K562 (cell line): ENCODE data around the gene PAF1. TPM values are rescaled to one million over a fixed set of nuclear protein-coding genes. Genes with fewer than 3 reads are reported as not detected.

Source experiments
- ATAC-seq: fragments of 200-7000 bp; cut with Tn5 transposase; 3 replicates; pipeline ENCODE4 v1.9.1; 2020; ENCODE audit warnings: moderate library complexity
- BruUV-seq: library from RNA; stranded (reverse); fragments of 400-500 nt; replicated peaks from 2 replicates; lab custom pipeline; 2021; lab: Mats Ljungman, UMichigan
- CTCF ChIA-PET: fragments of 300-600 bp; formaldehyde crosslinking; extraction: SDS; loops from one replicate; lab custom pipeline; 2021; ENCODE audit warnings: low intra/inter-chr PET ratio; lab: Yijun Ruan, JAX
- POLR2A ChIA-PET: fragments of 300-600, 350-650 bp; sonication (Branson Sonifier 250); formaldehyde crosslinking; extraction: SDS; loops from one replicate; lab custom pipeline; 2021; ENCODE audit warnings: antibody characterized with exemption, inconsistent platforms; lab: Yijun Ruan, JAX
- DNase-seq, 4 experiments: peaks; one replicate each; pipeline versions ENCODE4 v3.0.0 to v3.0.0-alpha.2; 2011 to 2018; ENCODE audit warnings: low spot score in 3 of 4, mixed read lengths in 3 of 4; ENCODE audit errors: extremely low read depth in 1 of 4
- FAIRE-seq: peaks from 2 replicates; lab custom pipeline; 2011; peaks lifted over from hg19 to GRCh38; lab: Jason Lieb, UNC
- H2AFZ ChIP-seq: 2 replicates; pipeline ENCODE4 v1.6.0; 2011; ENCODE audit warnings: low read depth, low read length, control low read depth, inconsistent platforms
- H3K27ac ChIP-seq: fragments of 200-600 bp; 3 replicates; pipeline ENCODE4 v1.8.0; 2011; ENCODE audit warnings: low read depth, mild to moderate bottlenecking, control low read depth, inconsistent platforms, low read length, moderate library complexity, mixed read lengths; ENCODE audit errors: extremely low read depth
- H3K27me3 ChIP-seq, 2 experiments: fragments of 300-600 bp in 1 of 2; 2 replicates in 1 of 2; 3 replicates in 1 of 2; pipeline versions ENCODE4 v1.6.0 to v1.8.0; 2011; ENCODE audit warnings: inconsistent platforms in 2 of 2, low read length in 2 of 2, mild to moderate bottlenecking in 1 of 2, mixed read lengths in 1 of 2, moderate library complexity in 1 of 2; ENCODE audit not compliant: control insufficient read depth in 2 of 2, insufficient read depth in 2 of 2
- H3K36me3 ChIP-seq: fragments of 300-600 bp; 3 replicates; pipeline ENCODE4 v1.8.0; 2011; ENCODE audit warnings: mild to moderate bottlenecking, low read length, inconsistent platforms; ENCODE audit not compliant: control insufficient read depth, insufficient read depth
- H3K4me1 ChIP-seq, 2 experiments: fragments of 200-600 bp in 1 of 2; replicated peaks in 1 of 2; 2 replicates in 1 of 2; 3 replicates in 1 of 2; pipeline versions ENCODE4 v1.5.1 to v1.8.0; 2011; ENCODE audit warnings: inconsistent platforms in 2 of 2, low read length in 2 of 2, mild to moderate bottlenecking in 1 of 2, mixed read lengths in 1 of 2, moderate library complexity in 1 of 2; ENCODE audit not compliant: control insufficient read depth in 2 of 2, insufficient read depth in 2 of 2
- H3K4me2 ChIP-seq: 2 replicates; pipeline ENCODE4 v1.6.1; 2011; ENCODE audit warnings: low read length, control low read depth, inconsistent platforms, mixed read lengths; ENCODE audit not compliant: insufficient read depth
- H3K4me3 ChIP-seq: fragments of 200-600 bp; sonication (generic), shearing (Covaris generic); 2 replicates; pipeline ENCODE4 v1.5.1; 2016; ENCODE audit warnings: control low read depth, inconsistent platforms
- H3K79me2 ChIP-seq: fragments of 200-600 bp; 3 replicates; pipeline ENCODE4 v1.8.0; 2011; ENCODE audit warnings: low read length, inconsistent platforms; ENCODE audit not compliant: control insufficient read depth, insufficient read depth
- H3K9ac ChIP-seq, 2 experiments: 2 replicates each; pipeline versions ENCODE4 v1.6.0 to v1.6.1; 2011; ENCODE audit warnings: low read depth in 2 of 2, low read length in 2 of 2, control low read depth in 1 of 2, inconsistent platforms in 1 of 2, mild to moderate bottlenecking in 1 of 2, mixed read lengths in 1 of 2; ENCODE audit not compliant: insufficient read depth in 1 of 2
- H3K9me1 ChIP-seq: one replicate; pipeline ENCODE4 v1.6.0; 2011; ENCODE audit warnings: inconsistent platforms, mild to moderate bottlenecking, low read length, moderate library complexity; ENCODE audit not compliant: control insufficient read depth, insufficient read depth
- H3K9me3 ChIP-seq: replicated peaks from 2 replicates; pipeline ENCODE4 v1.5.1; 2011; ENCODE audit warnings: low read depth, low read length, inconsistent platforms; ENCODE audit not compliant: control insufficient read depth, insufficient read depth
- H4K20me1 ChIP-seq: replicated peaks from 2 replicates; pipeline ENCODE4 v1.6.1; 2011; ENCODE audit warnings: low read length, inconsistent platforms, mixed read lengths; ENCODE audit not compliant: control insufficient read depth, insufficient read depth
- BCOR ChIP-seq: fragments of 450-650 bp; IDR thresholded peaks from 2 replicates; pipeline ENCODE4 v1.6.1; 2016
- BHLHE40 ChIP-seq: IDR thresholded peaks from 2 replicates; pipeline ENCODE4 v1.6.1; 2011; ENCODE audit warnings: low read length, improper control_type of control experiment
- BRF2 ChIP-seq: IDR thresholded peaks from 3 replicates; pipeline ENCODE4 v1.6.1; 2011; ENCODE audit warnings: borderline replicate concordance, mild to moderate bottlenecking; ENCODE audit not compliant: insufficient read length, insufficient read depth
- MTA2 ChIP-seq: fragments of 450-650 bp; IDR thresholded peaks from 2 replicates; pipeline ENCODE4 v1.6.1; 2016; ENCODE audit warnings: low read depth
- NFE2 ChIP-seq: IDR thresholded peaks from 2 replicates; pipeline ENCODE4 v1.6.1; 2014; ENCODE audit warnings: antibody characterized with exemption, low read depth
- NFE2L1 ChIP-seq: fragments of 450-650 bp; IDR thresholded peaks from 2 replicates; pipeline ENCODE4 v1.6.1; 2016; ENCODE audit warnings: missing genetic modification characterization, low read depth, mild to moderate bottlenecking, missing compliant biosample characterization, moderate library complexity, borderline replicate concordance
- NFIX ChIP-seq: fragments of 250-450 bp; sonication (Bioruptor Pico); IDR thresholded peaks from 2 replicates; pipeline ENCODE4 v1.4.0; 2020; ENCODE audit warnings: low read depth, mild to moderate bottlenecking, moderate library complexity
- SP1 ChIP-seq: sonication (generic); formaldehyde crosslinking; IDR thresholded peaks from 2 replicates; pipeline ENCODE4 v1.8.1; 2022; ENCODE audit warnings: mild to moderate bottlenecking, missing genetic modification reagents
- TEAD4 ChIP-seq, 2 experiments: sonication (generic) in 1 of 2; formaldehyde crosslinking in 1 of 2; IDR thresholded peaks; 2 replicates each; pipeline versions ENCODE4 v1.6.1 to v1.8.0; 2012 to 2022; ENCODE audit warnings: borderline replicate concordance in 1 of 2, inconsistent platforms in 1 of 2, low read length in 1 of 2, mild to moderate bottlenecking in 1 of 2, missing genetic modification reagents in 1 of 2
- TOE1 ChIP-seq, 2 experiments: fragments of 450-650 bp in 1 of 2; sonication (generic) in 1 of 2; formaldehyde crosslinking in 1 of 2; IDR thresholded peaks; 2 replicates each; pipeline versions ENCODE4 v1.7.1 to v1.8.0; 2016 to 2022; ENCODE audit warnings: borderline replicate concordance in 2 of 2, mild to moderate bottlenecking in 2 of 2, antibody characterized with exemption in 1 of 2, inconsistent platforms in 1 of 2, low read depth in 1 of 2, missing genetic modification reagents in 1 of 2, moderate library complexity in 1 of 2
- TRIM24 ChIP-seq, 2 experiments: fragments of 450-650 bp; IDR thresholded peaks; 2 replicates each; pipeline ENCODE4 v1.6.1; 2016
- ZEB2 ChIP-seq: fragments of 450-650 bp; IDR thresholded peaks from 2 replicates; pipeline ENCODE4 v1.6.1; 2016
- ZKSCAN1 ChIP-seq: fragments of 150-350 bp; IDR thresholded peaks from 2 replicates; pipeline ENCODE4 v1.6.1; 2016; ENCODE audit warnings: low read depth, low read length
- ZNF212 ChIP-seq: fragments of 450-650 bp; formaldehyde crosslinking; IDR thresholded peaks from 2 replicates; pipeline ENCODE4 v1.4.0; 2020; ENCODE audit warnings: mild to moderate bottlenecking
- ZNF766 ChIP-seq: fragments of 200-800 bp; sonication (Bioruptor generic); conservative IDR thresholded peaks from 2 replicates; pipeline ENCODE4 v1.6.1; 2016; ENCODE audit warnings: missing genetic modification characterization, missing compliant biosample characterization
- WGBS: fragments of 100-300 bp; shearing (Covaris generic); methylation state at CpG from one replicate; pipeline ENCODE4 v1.1.6; 2016; ENCODE audit warnings: low coverage, mixed read lengths; ENCODE audit not compliant: insufficient coverage; ENCODE audit errors: missing lambda C conversion rate; 5-methylcytosine and 5-hydroxymethylcytosine counted together
- in situ Hi-C: fragments of 300-500 bp; cut with MboI; formaldehyde crosslinking; loops from 4 replicates; pipeline ENCODE4 v1.15.0; 2018; ENCODE audit warnings: inconsistent platforms, mixed read lengths
- intact Hi-C: fragments of 100-400 bp; cut with micrococcal nuclease; formaldehyde crosslinking; loops from 2 replicates; pipeline ENCODE4 v1.14.2; 2022
- polyA plus RNA-seq, 8 experiments: library from polyadenylated mRNA; depleted of rRNA in 4 of 8; stranded (reverse) in 5 of 8; unstranded in 3 of 8; fragments of >200 nt; fragmentation: Nextera tagmentation in 2 of 8; fragmentation: Illumina TruSeq in 1 of 8; extraction: Ambion mirVana in 2 of 8; extraction: Trizol in 1 of 8; gene quantifications; 2 replicates each; pipeline versions ENCODE4 v1.2.1 to v1.2.3, GENCODE V29; 2011 to 2014; ENCODE audit warnings: inconsistent platforms in 1 of 8, missing spikeins in 1 of 8
- total RNA-seq, 7 experiments: library from RNA; depleted of rRNA in 6 of 7; stranded (reverse); fragments of >200 nt in 6 of 7; fragmentation: Illumina TruSeq in 2 of 7; extraction: Trizol in 2 of 7; gene quantifications; 2 replicates each; pipeline versions ENCODE4 v1.2.1 to v1.2.3, GENCODE V29; 2011 to 2021; ENCODE audit warnings: low replicate concordance in 1 of 7
- TF ChIP-seq, protein P1 (sequence below): sonication (generic); IDR thresholded peaks from 2 replicates; pipeline ENCODE4 v1.6.1; 2016

PAF1 gene
- total and polyA plus RNA-seq, 9 of the 15 experiments (the other 6 are each of a cell fraction or from before 2014, with no cell fraction given), result 1.5 to 45.0 (median 33.8) TPM

- TF ChIP-seq BRF2, result no peak
Measured at GRCh38 chr19:39401549-39402345, 10.8 kb upstream of the PAF1 start (continued).

GRCh38 chr19:39401070-39401548 lies 10.2 kb upstream of the PAF1 start:
- Histone ChIP-seq H3K9ac (peak overlapping the region; percentile 90 to 96; a peak in 3 of 4 replicates), H3K79me2 (peaks cover 6% of the 10 kb centered on the region; the same call in 2 of the 3 replicates), H3K4me1 (peaks cover 57 to 75% of the 10 kb centered on the region in 2 experiments), H3K4me3 (no peak overlapping the region), H3K27ac (peak overlapping the region; percentile 98; the same call in 2 of the 3 replicates), H3K27me3 (no peaks in the 10 kb centered on the region), H3K36me3 (peaks cover 10% of the 10 kb centered on the region; the same call in 1 of the 3 replicates), H2AFZ (peak overlapping the region; percentile 86; the same call in 1 of the 2 replicates), H3K4me2 (peak overlapping the region; percentile 80; the same call in 1 of the 2 replicates), H3K9me3 (no peaks in the 10 kb centered on the region), H3K9me1 (peaks cover 3% of the 10 kb centered on the region), H4K20me1 (no peaks in the 10 kb centered on the region)
- ATAC-seq (no peak), FAIRE-seq (no peak), DNase-seq (peak in 1 of 4 experiments; percentile 28)
- POLR2A ChIA-PET, result interaction anchor here (0.8 to 2.3 kb wide), 5 partner anchors 10 to 993 kb away, joined by 3 to 23 read pairs (median 3); partner anchors contain the start of genes MED29, PAF1 and RPS16
- no TSS peak for BruUV-seq
- intact Hi-C loops (no loop called here), in situ Hi-C loops (no loop called here)
- WGBS, result 13% methylated on average over 4 of the region's 4 CpGs
- CTCF ChIA-PET, result interaction anchor here (2.5 kb wide), 1 partner anchor 11 kb away, joined by 10 read pairs; the partner anchor contains the start of gene PLEKHG2
- TF ChIP-seq ZNF212 (CRISPR knock-in tag) (no peak), NFIX (CRISPR knock-in tag) (no peak), SP1 (CRISPR knock-in tag) (no peak), TRIM24 (IDR thresholded peaks at IDR 0.05) (0 out of 4 replicates have a peak, but pooled peaks of 1 of the 2 experiments have one; percentile 17), NFE2 (peak; percentile 53; the same call in 1 of the 2 replicates), MTA2 (0 out of 2 replicates have a peak, but pooled peaks have one; percentile 26), BHLHE40 (0 out of 2 replicates have a peak, but pooled peaks have one; percentile 6), ZNF766 (CRISPR knock-in tag) (peak; percentile 88), ZEB2 (peak; percentile 57), TOE1 (IDR thresholded peaks at IDR 0.05; ENCODE audit: borderline replicate concordance) (no peak), TOE1 (CRISPR knock-in tag; IDR thresholded peaks at IDR 0.05; ENCODE audit: borderline replicate concordance, low read depth) (no peak), ZKSCAN1 (no peak), NFE2L1 (no peak), BCOR (no peak), TEAD4 (IDR thresholded peaks at IDR 0.05; ENCODE audit: low read length) (peak; percentile 10; the same call in 1 of the 2 replicates), TEAD4 (CRISPR knock-in tag; IDR thresholded peaks at IDR 0.05; ENCODE audit: borderline replicate concordance) (no peak)
- TF ChIP-seq, protein P1, sequence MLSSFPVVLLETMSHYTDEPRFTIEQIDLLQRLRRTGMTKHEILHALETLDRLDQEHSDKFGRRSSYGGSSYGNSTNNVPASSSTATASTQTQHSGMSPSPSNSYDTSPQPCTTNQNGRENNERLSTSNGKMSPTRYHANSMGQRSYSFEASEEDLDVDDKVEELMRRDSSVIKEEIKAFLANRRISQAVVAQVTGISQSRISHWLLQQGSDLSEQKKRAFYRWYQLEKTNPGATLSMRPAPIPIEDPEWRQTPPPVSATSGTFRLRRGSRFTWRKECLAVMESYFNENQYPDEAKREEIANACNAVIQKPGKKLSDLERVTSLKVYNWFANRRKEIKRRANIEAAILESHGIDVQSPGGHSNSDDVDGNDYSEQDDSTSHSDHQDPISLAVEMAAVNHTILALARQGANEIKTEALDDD, result peak; percentile 62; the same call in 1 of the 2 replicates
